WERI-Rb-1 (cell line): Measurements from ENCODE around the gene KREMEN1.

Experiments
- DNase-seq: peaks from one replicate; pipeline ENCODE4 v3.0.0-alpha.2; 2020
- H3K27ac ChIP-seq: fragments of 250-450 bp; sonication (Bioruptor Pico); 2 replicates; pipeline ENCODE4 v1.5.1; 2020; ENCODE audit warnings: mild to moderate bottlenecking, moderate library complexity
- H3K27me3 ChIP-seq: fragments of 250-450 bp; sonication (Bioruptor Pico); 2 replicates; pipeline ENCODE4 v1.5.1; 2021; ENCODE audit warnings: mild to moderate bottlenecking, low read depth, moderate library complexity; ENCODE audit not compliant: insufficient read depth, severe bottlenecking
- H3K36me3 ChIP-seq: fragments of 250-450 bp; sonication (Bioruptor Pico); 2 replicates; pipeline ENCODE4 v1.5.1; 2020; ENCODE audit warnings: mild to moderate bottlenecking, moderate library complexity
- H3K4me3 ChIP-seq: 2 replicates; pipeline ENCODE4 v1.5.1; 2011; ENCODE audit warnings: low read depth, mild to moderate bottlenecking, control low read depth, low read length
- H3K9me3 ChIP-seq: fragments of 250-450 bp; sonication (Bioruptor Pico); 2 replicates; pipeline ENCODE4 v1.5.1; 2021; ENCODE audit warnings: mild to moderate bottlenecking, moderate library complexity; ENCODE audit not compliant: severe bottlenecking
- CTCF ChIP-seq: IDR thresholded peaks from 2 replicates; pipeline ENCODE4 v1.5.1; 2011; ENCODE audit warnings: low read depth, mild to moderate bottlenecking, control low read depth, inconsistent platforms, low read length

The KREMEN1 gene

DNA sequence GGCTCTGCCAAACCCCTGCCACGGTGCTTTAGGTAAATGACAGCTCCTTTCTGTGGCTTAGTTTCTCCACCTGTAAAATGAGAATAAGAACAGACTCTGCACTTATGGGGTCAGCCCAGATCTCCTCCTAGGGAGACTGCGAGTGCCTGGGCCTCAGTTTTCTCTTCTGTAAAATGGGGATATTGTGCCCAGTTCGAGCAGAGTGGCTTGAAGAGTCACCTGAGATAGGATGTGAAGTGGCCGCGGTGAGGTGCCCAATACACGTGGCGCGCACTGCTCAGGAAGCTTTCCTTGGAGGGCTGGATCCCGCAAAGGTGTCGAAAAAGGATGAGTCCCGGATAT, 132.4 kb downstream of the KREMEN1 start:
- H3K27me3 ChIP-seq = no peaks in the 10 kb centered on the region

DNA sequence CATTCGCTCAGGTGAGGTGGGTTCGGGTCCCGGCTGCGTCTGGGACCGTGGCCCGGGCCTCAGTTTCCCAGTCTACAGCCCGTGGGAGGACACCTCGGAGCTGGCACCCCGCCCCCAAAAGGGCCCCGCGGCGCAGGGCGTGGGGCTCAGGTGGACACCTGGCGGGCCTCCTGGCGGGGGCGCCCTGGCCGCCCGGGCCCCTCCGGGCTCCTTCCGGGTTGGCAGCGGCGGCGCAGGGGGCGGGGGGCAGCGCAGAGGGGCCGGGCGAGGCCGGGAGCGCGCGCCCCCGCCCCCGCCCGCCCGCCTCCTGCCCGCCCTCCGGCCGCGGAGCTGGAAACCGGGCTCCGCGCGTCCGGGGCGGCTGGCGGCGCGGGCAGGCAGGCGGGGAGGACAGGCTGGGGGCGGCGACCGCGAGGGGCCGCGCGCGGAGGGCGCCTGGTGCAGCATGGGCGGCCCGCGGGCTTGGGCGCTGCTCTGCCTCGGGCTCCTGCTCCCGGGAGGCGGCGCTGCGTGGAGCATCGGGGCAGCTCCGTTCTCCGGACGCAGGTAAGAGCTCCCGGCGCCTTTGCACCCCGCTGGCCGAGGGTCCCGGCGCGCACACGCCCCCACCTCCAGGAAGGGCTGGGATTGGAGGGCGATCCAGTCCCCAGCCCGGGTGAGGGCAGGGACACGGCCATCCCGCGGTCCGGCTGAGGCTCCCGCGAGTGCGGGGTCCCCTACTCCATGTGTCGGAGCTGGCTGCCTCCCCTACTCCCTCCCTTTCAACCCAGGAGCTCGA, 132.9 kb downstream of the KREMEN1 start, which contains the start of gene EMID1:
Gene EMID1 (plus strand): TSS at position 303 of the 778 bp plus-strand sequence. CDS start 143 bp downstream, at position 446.
- Histone ChIP-seq H3K36me3 (peaks cover 3% of the 10 kb centered on the region; the same call in 1 of the 2 replicates), H3K27me3 (no peaks in the 10 kb centered on the region), H3K9me3 (no peaks in the 10 kb centered on the region), H3K4me3 (peak within 1 kb of the TSS; percentile 57), H3K27ac (peak within 1 kb of the TSS; percentile 55)
- peak; percentile 38 for TF ChIP-seq CTCF
- peak; percentile 58 for DNase-seq

More for the DNA sequence above, 132.4 kb downstream of the KREMEN1 start:
- TF ChIP-seq CTCF = no peak
- H3K4me3 ChIP-seq = peak overlapping the region; percentile 37
- peaks cover 3% of the 10 kb centered on the region; the same call in 1 of the 2 replicates for H3K36me3 ChIP-seq
- H3K9me3 ChIP-seq = no peaks in the 10 kb centered on the region
- H3K27ac ChIP-seq = no peak overlapping the region
- DNase-seq = no peak

DNA sequence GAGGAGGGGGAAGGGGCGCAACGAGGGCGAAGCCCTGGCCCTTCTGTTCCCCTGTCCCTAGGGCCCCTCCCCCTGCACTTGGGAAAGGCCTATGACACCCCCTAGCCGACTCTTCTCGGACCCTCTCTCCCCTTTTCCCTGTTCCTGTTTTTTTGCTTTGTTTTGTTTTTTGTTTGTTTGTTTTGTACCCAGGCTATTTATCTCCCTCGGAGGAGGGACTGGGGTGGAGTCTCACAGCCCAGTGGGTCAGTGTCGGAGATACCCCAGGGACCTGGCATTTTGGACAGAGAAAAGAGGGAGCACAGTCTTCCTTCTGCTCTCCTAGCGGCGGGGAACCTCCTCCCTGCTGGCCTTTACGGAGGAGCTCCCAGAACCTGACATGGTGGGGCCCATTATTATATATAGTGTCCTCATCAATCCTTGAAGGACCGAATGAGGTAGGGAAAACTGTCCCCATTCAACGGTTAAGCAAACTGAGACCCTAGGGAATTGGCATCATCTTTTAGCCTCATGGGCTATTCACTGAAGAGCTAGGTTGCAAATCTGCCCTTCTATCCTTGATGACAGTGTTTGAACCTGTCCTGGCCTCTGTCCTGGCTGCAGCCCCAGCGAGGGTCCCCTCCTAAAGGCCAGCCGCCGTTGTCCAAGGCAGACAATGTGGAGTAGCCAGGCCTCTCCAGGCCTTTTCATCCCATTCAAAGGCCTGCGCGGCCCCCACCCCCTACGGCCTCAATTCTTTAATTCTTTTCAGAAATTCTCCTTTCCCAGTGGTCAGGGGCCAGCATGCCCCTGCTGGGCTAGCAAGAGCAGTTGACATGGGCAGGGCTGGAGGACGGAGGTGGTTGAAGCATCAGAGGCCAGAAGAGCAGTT, 133.8 kb downstream of the KREMEN1 start:
- DNase-seq = no peak
- peak overlapping the region; percentile 55 for H3K27ac ChIP-seq
- H3K9me3 ChIP-seq = no peaks in the 10 kb centered on the region
- TF ChIP-seq CTCF = no peak
- H3K27me3 ChIP-seq = no peaks in the 10 kb centered on the region
- H3K4me3 ChIP-seq = peak overlapping the region; percentile 57
- peaks cover 3% of the 10 kb centered on the region; the same call in 1 of the 2 replicates for H3K36me3 ChIP-seq

GRCh38 chr22:29207243-29207550, 134.4 kb downstream of the KREMEN1 start:
- no peak for TF ChIP-seq CTCF
- Histone ChIP-seq H3K27ac (no peak overlapping the region), H3K36me3 (peaks cover 3% of the 10 kb centered on the region; the same call in 1 of the 2 replicates), H3K4me3 (no peak overlapping the region), H3K9me3 (no peaks in the 10 kb centered on the region), H3K27me3 (no peaks in the 10 kb centered on the region)
- no peak for DNase-seq

- Histone ChIP-seq H3K27ac (no peak overlapping the region), H3K36me3 (peaks cover 3% of the 10 kb centered on the region; the same call in 1 of the 2 replicates), H3K9me3 (no peaks in the 10 kb centered on the region), H3K4me3 (no peak overlapping the region), H3K27me3 (no peaks in the 10 kb centered on the region)
- DNase-seq = no peak
- no peak for TF ChIP-seq CTCF
Measured at GRCh38 chr22:29207562-29208501, 135.0 kb downstream of the KREMEN1 start.
